Loucy (cell line): ENCODE data around the gene GRIN2A.

Experiments used
- H2AFZ ChIP-seq: fragments of 200-600 bp; sonication (generic); 2 replicates; pipeline ENCODE4 v1.6.0; 2016; ENCODE audit warnings: antibody characterized with exemption, mild to moderate bottlenecking, low read length, moderate library complexity
- H3F3A ChIP-seq: fragments of 200-600 bp; 2 replicates; pipeline ENCODE4 v1.6.0; 2016; ENCODE audit warnings: antibody characterized with exemption, low read depth, mild to moderate bottlenecking
- H3K27me3 ChIP-seq: fragments of 200-600 bp; sonication (generic); 2 replicates; pipeline ENCODE4 v1.6.1; 2014; ENCODE audit warnings: low read length, mild to moderate bottlenecking; ENCODE audit not compliant: insufficient read depth, poor library complexity, severe bottlenecking
- H3K36me3 ChIP-seq: fragments of 200-600 bp; sonication (generic); 2 replicates; pipeline ENCODE4 v1.6.1; 2016; ENCODE audit warnings: low read length; ENCODE audit not compliant: insufficient read depth
- H3K4me1 ChIP-seq: fragments of 200-600 bp; sonication (generic); 2 replicates; pipeline ENCODE4 v1.5.1; 2014; ENCODE audit warnings: low read length, mild to moderate bottlenecking; ENCODE audit not compliant: insufficient read depth, poor library complexity, severe bottlenecking
- H3K4me2 ChIP-seq: fragments of 200-600 bp; sonication (generic); 2 replicates; pipeline ENCODE4 v1.6.0; 2014; ENCODE audit warnings: antibody characterized with exemption, low read length, low read depth, mild to moderate bottlenecking; ENCODE audit not compliant: poor library complexity, severe bottlenecking
- H3K4me3 ChIP-seq: fragments of 200-600 bp; sonication (generic); 2 replicates; pipeline ENCODE4 v1.5.1; 2014; ENCODE audit warnings: low read length, mild to moderate bottlenecking, mixed read lengths; ENCODE audit not compliant: poor library complexity, severe bottlenecking
- H3K79me2 ChIP-seq: fragments of 200-600 bp; sonication (generic); 2 replicates; pipeline ENCODE4 v1.6.1; 2014; ENCODE audit warnings: low read length; ENCODE audit not compliant: insufficient read depth
- H3K9ac ChIP-seq: fragments of 200-600 bp; sonication (generic); 2 replicates; pipeline ENCODE4 v1.6.0; 2014; ENCODE audit warnings: mild to moderate bottlenecking, low read depth, low read length, moderate library complexity; ENCODE audit not compliant: poor library complexity, severe bottlenecking
- H3K9me2 ChIP-seq: fragments of 200-600 bp; sonication (generic); replicated peaks from 2 replicates; pipeline ENCODE4 v1.6.1; 2016; ENCODE audit warnings: low read depth, low read length, mixed read lengths
- H3K9me3 ChIP-seq: fragments of 200-600 bp; sonication (generic); 2 replicates; pipeline ENCODE4 v1.6.1; 2014; ENCODE audit warnings: mild to moderate bottlenecking, antibody characterized with exemption, low read length, low read depth; ENCODE audit not compliant: insufficient read depth
- H4K20me1 ChIP-seq: fragments of 200-600 bp; sonication (generic); 2 replicates; pipeline ENCODE4 v1.6.0; 2014; ENCODE audit warnings: antibody characterized with exemption, low read length, mild to moderate bottlenecking; ENCODE audit not compliant: insufficient read depth, poor library complexity, severe bottlenecking
- EZH2phosphoT487 ChIP-seq: fragments of 200-600 bp; IDR thresholded peaks from 2 replicates; pipeline ENCODE4 v1.6.1; 2018; ENCODE audit warnings: antibody characterized with exemption, mild to moderate bottlenecking, moderate library complexity, borderline replicate concordance
- TF ChIP-seq, protein P1 (sequence below): fragments of 200-600 bp; sonication (generic); conservative IDR thresholded peaks from 2 replicates; pipeline ENCODE4 v1.5.1; 2014; ENCODE audit warnings: mild to moderate bottlenecking, antibody characterized with exemption, low read length

GRIN2A gene

DNA sequence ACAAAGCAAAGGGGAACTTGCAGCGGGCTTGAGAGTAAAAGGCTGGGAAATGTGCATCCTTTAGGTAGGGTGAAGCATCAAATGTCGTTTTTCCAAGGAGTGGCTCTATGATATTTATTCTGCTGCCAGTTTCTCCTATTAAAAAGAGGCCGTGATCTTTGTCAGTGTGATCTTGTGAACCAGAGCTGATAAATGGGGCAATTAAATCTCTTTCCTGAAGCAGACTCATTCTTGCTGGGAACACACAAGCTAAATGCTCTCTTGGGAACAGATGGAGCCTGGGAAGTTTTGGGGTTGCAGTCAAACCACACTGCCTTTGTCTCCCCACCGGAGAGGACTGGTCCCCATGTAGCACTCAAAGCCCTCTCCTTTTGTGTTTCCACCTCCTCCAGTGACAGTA is 408.9 kb downstream of the GRIN2A start:
- Histone ChIP-seq H2AFZ (no peak overlapping the region), H3K36me3 (no peaks in the 10 kb centered on the region), H3F3A (no peaks in the 10 kb centered on the region), H3K27me3 (no peaks in the 10 kb centered on the region), H4K20me1 (no peaks in the 10 kb centered on the region), H3K79me2 (no peaks in the 10 kb centered on the region), H3K4me1 (no peaks in the 10 kb centered on the region), H3K9me2 (no peaks in the 10 kb centered on the region), H3K9me3 (no peaks in the 10 kb centered on the region), H3K4me2 (no peak overlapping the region), H3K9ac (no peak overlapping the region), H3K4me3 (no peak overlapping the region)
- TF ChIP-seq, protein P1, sequence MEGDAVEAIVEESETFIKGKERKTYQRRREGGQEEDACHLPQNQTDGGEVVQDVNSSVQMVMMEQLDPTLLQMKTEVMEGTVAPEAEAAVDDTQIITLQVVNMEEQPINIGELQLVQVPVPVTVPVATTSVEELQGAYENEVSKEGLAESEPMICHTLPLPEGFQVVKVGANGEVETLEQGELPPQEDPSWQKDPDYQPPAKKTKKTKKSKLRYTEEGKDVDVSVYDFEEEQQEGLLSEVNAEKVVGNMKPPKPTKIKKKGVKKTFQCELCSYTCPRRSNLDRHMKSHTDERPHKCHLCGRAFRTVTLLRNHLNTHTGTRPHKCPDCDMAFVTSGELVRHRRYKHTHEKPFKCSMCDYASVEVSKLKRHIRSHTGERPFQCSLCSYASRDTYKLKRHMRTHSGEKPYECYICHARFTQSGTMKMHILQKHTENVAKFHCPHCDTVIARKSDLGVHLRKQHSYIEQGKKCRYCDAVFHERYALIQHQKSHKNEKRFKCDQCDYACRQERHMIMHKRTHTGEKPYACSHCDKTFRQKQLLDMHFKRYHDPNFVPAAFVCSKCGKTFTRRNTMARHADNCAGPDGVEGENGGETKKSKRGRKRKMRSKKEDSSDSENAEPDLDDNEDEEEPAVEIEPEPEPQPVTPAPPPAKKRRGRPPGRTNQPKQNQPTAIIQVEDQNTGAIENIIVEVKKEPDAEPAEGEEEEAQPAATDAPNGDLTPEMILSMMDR: no peak
- no peak for TF ChIP-seq EZH2phosphoT487

DNA sequence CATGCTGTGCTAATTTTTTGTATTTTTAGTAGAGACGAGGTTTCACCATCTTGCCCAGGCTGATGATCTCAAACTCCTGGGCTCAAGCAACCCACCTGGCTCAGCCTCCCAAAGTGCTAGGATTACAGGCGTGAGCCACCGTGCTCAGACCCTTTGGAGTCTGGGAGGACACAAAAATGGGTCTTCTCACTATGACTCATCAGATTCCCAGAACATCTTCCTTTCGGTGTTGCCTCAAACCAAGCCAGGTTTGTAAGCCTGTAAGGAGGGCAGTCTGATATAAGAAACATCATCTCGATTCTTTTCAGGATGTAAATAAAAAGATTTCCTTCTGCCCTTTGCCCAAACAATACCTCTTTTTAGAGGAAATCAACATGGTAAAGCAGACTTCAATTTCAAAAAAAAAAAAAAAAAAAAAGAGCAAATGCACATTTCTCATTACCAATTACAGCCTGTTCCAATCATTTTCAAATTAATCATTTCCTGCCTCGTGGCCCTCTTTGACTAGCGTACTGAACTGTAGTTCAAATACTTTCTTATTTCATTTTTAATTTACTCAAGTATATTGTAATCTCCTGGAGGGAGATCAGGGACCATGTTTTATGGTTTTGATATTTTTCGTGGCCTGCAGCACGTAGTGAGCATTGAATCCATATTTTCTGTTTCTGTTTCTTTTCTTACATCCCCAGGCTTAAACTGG is 409.6 kb downstream of the GRIN2A start:
- Histone ChIP-seq H4K20me1 (no peaks in the 10 kb centered on the region), H2AFZ (no peak overlapping the region), H3K4me2 (no peak overlapping the region), H3K9me3 (no peaks in the 10 kb centered on the region), H3F3A (no peaks in the 10 kb centered on the region), H3K9ac (no peak overlapping the region), H3K4me3 (no peak overlapping the region), H3K9me2 (no peaks in the 10 kb centered on the region), H3K36me3 (no peaks in the 10 kb centered on the region), H3K79me2 (no peaks in the 10 kb centered on the region), H3K27me3 (no peaks in the 10 kb centered on the region), H3K4me1 (no peaks in the 10 kb centered on the region)
- TF ChIP-seq, protein P1: no peak
- no peak for TF ChIP-seq EZH2phosphoT487

DNA sequence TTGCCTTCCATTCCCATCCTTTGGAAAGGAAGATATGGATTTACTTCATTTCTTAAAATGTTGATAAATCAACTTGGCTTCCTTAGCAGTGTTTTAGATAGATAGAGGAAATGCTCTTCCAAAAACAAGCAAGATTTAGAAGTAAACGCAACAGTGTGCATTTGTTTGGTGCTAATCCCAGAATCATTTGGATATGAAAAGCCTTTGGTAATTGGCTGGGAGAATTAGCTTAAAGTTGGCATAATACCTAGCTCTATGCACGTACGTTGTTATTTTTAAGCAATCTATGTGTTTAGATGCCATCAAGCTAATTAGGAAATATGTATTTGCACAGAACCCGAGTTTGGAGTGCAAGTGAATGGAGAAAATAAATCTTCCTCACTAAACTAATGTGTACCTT is 415.3 kb downstream of the GRIN2A start:
- Histone ChIP-seq H2AFZ (no peak overlapping the region), H3K9me3 (no peaks in the 10 kb centered on the region), H3K4me1 (no peaks in the 10 kb centered on the region), H3K9me2 (no peaks in the 10 kb centered on the region), H3K4me2 (no peak overlapping the region), H3K36me3 (no peaks in the 10 kb centered on the region), H3K79me2 (no peaks in the 10 kb centered on the region), H4K20me1 (no peaks in the 10 kb centered on the region), H3K4me3 (no peak overlapping the region), H3K9ac (no peak overlapping the region), H3F3A (no peaks in the 10 kb centered on the region), H3K27me3 (no peaks in the 10 kb centered on the region)
- TF ChIP-seq, protein P1: no peak
- no peak for TF ChIP-seq EZH2phosphoT487
